BJ (cell line): Measurements from ENCODE around the gene ROR2. TPM values are rescaled to one million over a fixed set of nuclear protein-coding genes. Genes with fewer than 3 reads are reported as not detected.

Experiments
- CTCF ChIA-PET: fragments of 350-600 bp; formaldehyde crosslinking; extraction: SDS; loops from one replicate; lab custom pipeline; 2021; ENCODE audit warnings: antibody characterized with exemption, inconsistent platforms; lab: Yijun Ruan, JAX
- POLR2A ChIA-PET: fragments of 300-600 bp; sonication (Branson Sonifier 250); formaldehyde crosslinking; extraction: SDS; loops from one replicate; lab custom pipeline; 2021; ENCODE audit warnings: antibody characterized with exemption; lab: Charles Lee
- DNase-seq: peaks from one replicate; pipeline ENCODE4 v3.0.0-alpha.2; 2011; ENCODE audit warnings: low read depth
- H3K27me3 ChIP-seq: 2 replicates; pipeline ENCODE4 v1.6.0; 2011; ENCODE audit warnings: low read length; ENCODE audit not compliant: control insufficient read depth, insufficient read depth
- H3K36me3 ChIP-seq: 2 replicates; pipeline ENCODE4 v1.5.1; 2011; ENCODE audit warnings: low read length; ENCODE audit not compliant: control insufficient read depth, insufficient read depth
- H3K4me3 ChIP-seq: 2 replicates; pipeline ENCODE4 v1.5.1; 2011; ENCODE audit warnings: low read depth, mild to moderate bottlenecking, control low read depth, low read length
- polyA plus RNA-seq: library from polyadenylated mRNA; depleted of rRNA; stranded (reverse); fragments of >200 nt; gene quantifications from 2 replicates; pipeline ENCODE4 v1.2.3, GENCODE V29; 2011
- TF ChIP-seq, protein P1 (sequence below): IDR thresholded peaks from 2 replicates; pipeline ENCODE4 v1.5.1; 2011; ENCODE audit warnings: low read depth, mild to moderate bottlenecking, control low read depth, inconsistent platforms, low read length, moderate library complexity; ENCODE audit not compliant: insufficient read depth

Gene ROR2
- polyA plus RNA-seq, 1 experiment: 1.1 TPM

DNA sequence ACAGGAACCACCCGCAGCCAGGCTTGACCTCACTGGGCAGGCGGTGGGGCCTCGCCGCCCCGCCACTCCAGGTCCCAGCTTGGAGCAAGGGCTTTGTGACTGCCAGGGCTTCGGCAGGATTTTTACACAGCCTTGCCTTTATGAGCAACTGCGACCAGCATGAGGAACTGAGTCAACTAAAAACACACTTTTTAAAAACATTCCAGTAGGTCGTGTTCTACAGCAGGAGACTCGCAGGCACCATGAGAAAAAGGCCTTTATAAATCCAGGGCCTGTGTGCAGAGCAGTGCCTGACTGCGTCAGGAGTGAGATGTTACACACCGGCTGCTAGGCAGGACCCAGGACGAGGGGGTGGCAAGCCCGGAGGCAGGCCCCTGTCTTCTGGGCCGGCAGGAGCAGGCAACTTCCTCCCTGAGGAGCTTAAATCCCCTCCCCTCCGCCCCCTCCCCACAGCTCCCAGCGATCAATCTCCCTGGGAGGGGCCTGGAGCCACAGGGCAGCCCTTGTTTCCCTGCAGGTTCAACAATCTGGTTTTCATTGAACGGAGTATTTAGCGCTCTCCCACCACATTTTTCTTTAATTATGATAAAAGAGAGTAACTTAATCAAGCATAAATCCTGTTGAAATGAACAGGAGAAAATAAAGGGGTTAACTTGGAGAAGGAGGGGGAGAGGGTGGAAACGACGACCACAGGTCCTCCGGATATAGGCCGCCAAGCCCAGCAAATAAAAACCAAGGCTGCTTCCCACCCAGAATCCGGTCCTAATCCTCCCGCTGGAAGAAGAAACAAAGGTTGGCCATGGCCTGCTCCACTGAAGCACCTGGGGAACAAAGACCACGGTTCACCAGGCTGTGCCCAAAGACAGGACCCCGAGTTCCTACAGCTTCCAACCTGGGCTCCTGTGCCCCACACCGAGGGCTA lies 92.5 kb downstream of the ROR2 start:
- H3K4me3 ChIP-seq: no peak overlapping the region
- CTCF ChIA-PET: interaction anchor here (1.5 kb wide), 1 partner anchor 12 kb away, joined by 3 read pairs; no protein-coding TSS in a partner anchor
- no peaks in the 10 kb centered on the region for H3K36me3 ChIP-seq
- H3K27me3 ChIP-seq: no peaks in the 10 kb centered on the region
- no peak for DNase-seq
- POLR2A ChIA-PET: no interaction called here
- TF ChIP-seq, protein P1, sequence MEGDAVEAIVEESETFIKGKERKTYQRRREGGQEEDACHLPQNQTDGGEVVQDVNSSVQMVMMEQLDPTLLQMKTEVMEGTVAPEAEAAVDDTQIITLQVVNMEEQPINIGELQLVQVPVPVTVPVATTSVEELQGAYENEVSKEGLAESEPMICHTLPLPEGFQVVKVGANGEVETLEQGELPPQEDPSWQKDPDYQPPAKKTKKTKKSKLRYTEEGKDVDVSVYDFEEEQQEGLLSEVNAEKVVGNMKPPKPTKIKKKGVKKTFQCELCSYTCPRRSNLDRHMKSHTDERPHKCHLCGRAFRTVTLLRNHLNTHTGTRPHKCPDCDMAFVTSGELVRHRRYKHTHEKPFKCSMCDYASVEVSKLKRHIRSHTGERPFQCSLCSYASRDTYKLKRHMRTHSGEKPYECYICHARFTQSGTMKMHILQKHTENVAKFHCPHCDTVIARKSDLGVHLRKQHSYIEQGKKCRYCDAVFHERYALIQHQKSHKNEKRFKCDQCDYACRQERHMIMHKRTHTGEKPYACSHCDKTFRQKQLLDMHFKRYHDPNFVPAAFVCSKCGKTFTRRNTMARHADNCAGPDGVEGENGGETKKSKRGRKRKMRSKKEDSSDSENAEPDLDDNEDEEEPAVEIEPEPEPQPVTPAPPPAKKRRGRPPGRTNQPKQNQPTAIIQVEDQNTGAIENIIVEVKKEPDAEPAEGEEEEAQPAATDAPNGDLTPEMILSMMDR: no peak

DNA sequence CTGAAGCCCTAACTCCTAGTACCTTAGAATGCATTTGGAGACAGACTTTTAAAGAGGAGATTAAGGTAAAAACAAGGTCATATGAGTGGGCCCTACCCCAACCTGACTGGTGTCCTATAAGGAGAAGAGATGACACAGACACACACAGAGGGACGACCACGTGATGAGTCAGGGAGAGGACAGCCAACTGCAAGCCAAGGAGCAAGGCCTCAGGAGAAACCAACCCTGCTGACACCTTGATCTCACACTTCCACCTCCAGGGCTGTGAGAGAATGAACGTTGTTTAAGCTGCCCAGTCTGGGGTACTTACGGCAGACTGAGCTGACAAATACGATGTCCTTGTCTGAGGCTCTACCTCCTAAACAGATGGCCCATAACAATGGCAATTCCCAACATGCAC lies 93.6 kb downstream of the ROR2 start:
- DNase-seq: no peak
- no peak overlapping the region for H3K4me3 ChIP-seq
- no peaks in the 10 kb centered on the region for H3K36me3 ChIP-seq
- CTCF ChIA-PET: no interaction called here
- no peaks in the 10 kb centered on the region for H3K27me3 ChIP-seq
- POLR2A ChIA-PET: no interaction called here
- TF ChIP-seq, protein P1: no peak

DNA sequence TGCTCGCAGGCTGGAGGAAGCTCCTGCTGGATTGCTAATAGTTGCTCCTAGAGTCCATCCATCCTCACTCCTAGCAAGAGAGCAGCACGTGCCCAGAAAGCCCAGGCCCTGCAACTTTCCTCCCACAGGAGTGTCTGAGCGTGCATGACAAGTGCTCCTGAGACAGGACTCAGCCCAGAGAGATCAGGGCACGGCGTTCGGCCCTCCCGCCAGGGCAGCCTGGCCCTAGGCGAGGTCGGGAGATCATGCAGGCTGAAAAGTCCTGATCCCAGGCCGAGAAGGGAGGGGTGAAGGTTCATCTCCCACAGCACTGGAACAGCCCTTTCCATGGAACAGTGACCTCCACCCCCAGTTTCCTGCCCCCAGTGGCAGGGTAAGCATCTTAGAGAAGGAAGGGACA lies 94.8 kb downstream of the ROR2 start:
- POLR2A ChIA-PET: no interaction called here

DNA sequence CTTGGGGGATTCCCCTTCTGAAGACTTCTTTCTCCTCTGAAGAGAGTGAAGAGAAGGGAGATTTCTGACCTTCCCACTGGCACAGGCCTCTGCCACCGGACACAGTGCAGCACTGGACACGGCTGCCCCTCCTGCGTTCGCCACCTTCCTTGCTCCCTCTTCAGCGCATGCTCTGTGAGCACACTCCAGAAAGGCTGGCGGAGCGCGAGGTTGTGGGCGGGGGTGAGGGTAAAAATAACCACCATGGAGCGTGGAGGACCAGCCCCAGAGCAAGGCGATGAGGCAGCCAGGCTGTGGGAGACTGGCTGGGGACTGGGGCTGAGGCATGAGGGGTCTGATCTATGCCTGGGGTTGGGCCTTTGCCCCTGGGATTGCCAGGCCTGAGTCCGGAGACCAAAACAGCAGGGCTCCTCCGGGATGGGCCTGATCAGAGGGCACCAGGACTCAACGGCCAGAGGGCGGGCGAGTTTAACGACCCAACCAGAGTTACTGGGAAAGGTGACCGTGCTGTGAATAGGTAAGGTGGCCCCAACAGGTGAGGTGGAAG lies 97.2 kb downstream of the ROR2 start:
- CTCF ChIA-PET: no interaction called here
- Histone ChIP-seq H3K27me3 (no peaks in the 10 kb centered on the region), H3K36me3 (no peaks in the 10 kb centered on the region), H3K4me3 (no peak overlapping the region)
- TF ChIP-seq, protein P1: no peak
- POLR2A ChIA-PET: no interaction called here
- DNase-seq: no peak

More for the DNA sequence above, 94.8 kb downstream of the ROR2 start:
- no peaks in the 10 kb centered on the region for H3K36me3 ChIP-seq
- no peak for DNase-seq
- H3K27me3 ChIP-seq: no peaks in the 10 kb centered on the region
- H3K4me3 ChIP-seq: no peak overlapping the region
- TF ChIP-seq, protein P1: no peak
- CTCF ChIA-PET: no interaction called here

DNA sequence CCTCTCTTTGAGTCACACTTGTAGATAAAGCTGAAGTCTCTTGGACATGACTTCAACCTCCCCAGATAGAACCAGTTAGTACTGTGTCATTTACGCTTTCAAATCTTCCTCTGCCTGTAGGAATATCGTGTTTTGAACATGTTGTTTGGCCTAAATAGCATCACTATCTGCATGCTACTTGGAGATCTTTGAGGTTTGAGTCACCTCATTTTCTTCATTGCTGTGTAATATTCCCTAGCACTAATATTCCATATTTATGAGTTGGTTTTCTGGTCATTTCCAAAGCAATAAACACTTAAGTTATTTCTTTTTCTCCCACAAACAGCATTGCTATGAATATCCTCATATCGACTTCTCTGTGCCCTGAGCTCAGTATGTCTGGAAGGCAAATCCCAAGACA lies 100.3 kb downstream of the ROR2 start:
- POLR2A ChIA-PET: no interaction called here

More for the DNA sequence above, 100.3 kb downstream of the ROR2 start:
- TF ChIP-seq, protein P1: no peak
- no peak overlapping the region for H3K4me3 ChIP-seq
- no peaks in the 10 kb centered on the region for H3K36me3 ChIP-seq
- H3K27me3 ChIP-seq: no peaks in the 10 kb centered on the region
- CTCF ChIA-PET: no interaction called here
- no peak for DNase-seq
